HG03457 (cell line): Measurements from ENCODE around the gene TTYH2.

ENCODE experiments used
- ATAC-seq: cut with Tn5 transposase; IDR thresholded peaks from one replicate; pipeline ENCODE4 v1.9.1; 2021; ENCODE audit warnings: moderate number of reproducible peaks; ENCODE audit not compliant: unreplicated experiment

Gene TTYH2

DNA sequence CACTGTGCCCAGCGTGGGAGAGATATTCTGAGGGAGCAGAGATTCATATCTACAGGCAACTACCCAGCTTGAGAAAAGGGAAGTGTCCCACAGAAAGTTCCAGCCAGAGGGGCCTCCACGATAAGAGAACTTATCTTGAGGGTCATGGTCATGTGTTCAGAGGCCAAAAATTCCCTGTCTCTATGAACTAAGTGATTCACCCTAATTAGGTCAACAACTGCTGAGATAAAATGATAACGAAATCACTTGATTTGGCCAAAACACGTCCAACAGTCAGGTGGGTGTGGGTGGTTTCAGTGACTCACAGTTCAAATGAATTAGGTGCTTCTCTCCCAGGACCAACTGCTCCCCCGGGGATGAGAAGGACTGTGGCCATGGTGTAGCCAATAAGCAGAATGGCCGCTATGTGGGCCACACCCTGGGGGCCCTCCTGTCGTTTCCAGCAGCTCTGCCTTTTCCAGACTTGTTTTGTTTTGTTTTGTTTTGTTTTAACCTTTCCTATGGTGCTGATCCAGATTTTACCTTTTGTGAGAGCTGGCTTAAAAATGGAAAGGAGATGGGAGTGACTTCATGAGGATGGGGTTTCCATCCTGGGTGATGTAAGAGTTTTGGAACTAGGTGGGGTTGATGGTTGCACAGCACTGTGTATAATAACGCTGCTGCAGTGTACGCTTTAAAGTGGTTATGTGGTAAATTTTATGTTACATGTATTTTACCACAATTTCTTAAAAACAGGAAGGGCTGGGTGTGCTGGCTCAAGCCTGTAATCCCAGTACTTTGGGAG, 69.4 kb downstream of the TTYH2 start:
- ATAC-seq, result no peak

- no peak for ATAC-seq
Measured at GRCh38 chr17:74283371-74283673, 70.0 kb downstream of the TTYH2 start.

- ATAC-seq, result no peak
Measured at GRCh38 chr17:74287031-74287602, 73.7 kb downstream of the TTYH2 start.

DNA sequence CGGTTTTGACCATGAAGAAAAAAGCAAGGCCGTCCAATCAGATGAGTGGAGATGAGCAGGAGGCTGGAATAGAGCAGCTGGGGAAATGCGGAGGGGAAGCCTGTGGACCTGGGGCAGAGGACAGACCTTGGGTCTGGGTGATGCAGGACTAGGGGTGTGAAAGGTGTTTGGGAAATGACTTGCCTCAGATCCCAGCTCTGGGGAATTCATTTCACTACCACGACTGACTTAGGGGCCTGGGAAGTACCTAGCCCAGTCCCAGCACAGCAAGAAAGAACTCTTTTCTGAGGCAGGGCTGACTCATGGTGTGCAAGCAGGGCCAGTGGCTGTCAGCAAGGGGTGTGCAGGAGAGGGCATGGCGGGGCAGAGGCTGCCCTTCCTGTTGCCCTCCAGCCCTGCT, 75.4 kb downstream of the TTYH2 start:
- ATAC-seq, result no peak

DNA sequence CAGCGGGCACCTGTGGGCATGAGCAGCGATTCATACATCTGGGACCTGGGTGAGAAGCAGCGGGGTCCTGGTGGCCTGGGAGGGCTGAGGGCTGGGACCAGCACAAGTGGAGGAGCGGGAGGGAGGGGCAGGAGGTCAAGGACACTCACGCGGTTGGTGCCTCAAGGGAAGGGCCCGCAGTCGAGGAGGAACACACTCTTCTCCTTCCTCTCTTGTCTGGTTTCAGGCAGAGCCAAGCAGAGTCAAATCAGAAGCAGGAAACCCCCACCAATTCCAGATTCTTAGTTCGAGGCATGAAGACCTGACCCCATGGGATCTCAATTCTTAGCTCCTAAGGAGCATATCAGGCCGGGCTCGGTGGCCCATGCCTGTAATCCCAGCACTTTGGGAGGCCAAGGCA, 76.3 kb downstream of the TTYH2 start:
- no peak for ATAC-seq

DNA sequence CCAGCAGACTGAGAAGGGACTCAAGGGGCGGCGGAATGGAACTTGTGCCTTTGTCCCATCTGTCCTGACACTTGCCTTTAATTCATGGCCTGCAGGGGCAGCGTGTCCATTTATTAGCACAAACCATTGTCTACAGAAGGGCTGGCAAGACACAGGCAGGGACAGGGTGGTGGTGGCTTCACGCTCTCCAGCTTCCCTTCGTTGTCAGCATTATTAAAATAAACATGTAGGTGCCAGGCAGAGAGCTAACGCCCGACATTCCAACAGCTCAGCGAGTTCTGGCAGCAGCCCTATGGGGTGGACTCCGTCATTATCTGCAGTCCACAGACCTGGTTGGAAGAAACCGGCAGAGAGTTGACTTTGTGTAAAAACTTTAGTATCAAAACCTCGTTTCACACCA, 77.0 kb downstream of the TTYH2 start:
- no peak for ATAC-seq

DNA sequence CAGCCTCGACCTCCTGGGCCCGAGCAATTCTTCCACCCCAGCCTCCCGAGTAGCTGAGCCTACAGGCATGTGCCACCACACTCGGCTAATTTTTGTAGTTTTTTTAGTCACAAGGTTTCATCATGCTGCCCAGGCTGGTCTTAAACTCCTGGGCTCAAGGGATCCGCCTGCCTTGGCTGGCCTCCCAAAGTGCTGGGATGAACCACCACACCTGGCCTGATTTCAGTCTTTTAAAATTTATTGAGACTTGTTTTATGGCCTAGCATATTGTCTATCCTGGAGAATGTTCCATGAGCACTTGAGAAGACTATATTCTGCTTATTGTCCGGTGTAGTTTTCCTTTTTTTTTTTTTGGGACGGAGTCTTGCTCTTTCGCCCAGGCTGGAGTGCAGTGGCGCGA, 79.1 kb downstream of the TTYH2 start:
- no peak for ATAC-seq

DNA sequence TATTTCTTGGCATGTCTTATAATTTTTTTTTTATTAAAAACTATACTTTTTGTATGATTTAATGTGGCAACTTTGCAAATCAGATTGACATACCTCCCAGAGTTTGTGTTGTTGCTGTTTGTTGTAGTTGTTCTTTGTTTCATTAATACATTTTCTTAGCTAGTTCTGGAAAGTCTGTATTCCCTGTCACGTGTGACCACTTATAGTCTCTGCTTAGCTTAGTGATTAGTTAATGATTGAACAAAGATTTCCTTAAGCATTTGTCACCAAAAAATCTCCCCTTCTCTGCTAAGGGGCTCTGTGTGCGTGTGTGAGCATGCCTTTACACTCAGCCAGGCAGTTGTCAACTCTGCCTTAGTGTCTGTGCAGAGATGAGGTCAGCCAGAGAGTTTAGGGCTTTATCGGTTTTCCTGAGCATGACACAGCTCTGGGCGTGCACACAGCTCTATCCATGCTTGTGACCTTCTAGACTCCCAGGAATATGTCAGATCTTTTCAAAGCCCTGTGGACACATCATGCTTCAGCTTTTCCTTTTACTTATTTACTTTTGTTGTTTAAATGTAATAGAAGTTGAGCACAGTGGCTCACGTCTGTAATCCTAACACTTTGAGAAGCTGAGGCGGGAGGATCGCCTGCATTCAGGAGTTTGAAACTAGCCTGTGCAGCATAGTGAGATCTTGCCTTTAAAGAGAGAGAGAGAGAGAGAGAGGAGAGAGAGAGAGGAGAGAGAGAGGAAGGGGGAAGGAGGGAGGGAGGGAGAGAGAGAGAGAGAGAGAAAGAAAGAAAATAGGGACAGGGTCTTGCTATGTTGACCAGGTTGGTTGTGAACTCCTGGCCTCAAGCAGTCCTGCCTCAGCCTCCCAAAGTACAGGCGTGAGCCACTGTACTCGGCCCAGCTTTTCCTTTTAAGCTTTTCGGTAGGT, 82.5 kb downstream of the TTYH2 start:
- no peak for ATAC-seq

- no peak for ATAC-seq
Measured at GRCh38 chr17:74296548-74296936, 83.2 kb downstream of the TTYH2 start.

DNA sequence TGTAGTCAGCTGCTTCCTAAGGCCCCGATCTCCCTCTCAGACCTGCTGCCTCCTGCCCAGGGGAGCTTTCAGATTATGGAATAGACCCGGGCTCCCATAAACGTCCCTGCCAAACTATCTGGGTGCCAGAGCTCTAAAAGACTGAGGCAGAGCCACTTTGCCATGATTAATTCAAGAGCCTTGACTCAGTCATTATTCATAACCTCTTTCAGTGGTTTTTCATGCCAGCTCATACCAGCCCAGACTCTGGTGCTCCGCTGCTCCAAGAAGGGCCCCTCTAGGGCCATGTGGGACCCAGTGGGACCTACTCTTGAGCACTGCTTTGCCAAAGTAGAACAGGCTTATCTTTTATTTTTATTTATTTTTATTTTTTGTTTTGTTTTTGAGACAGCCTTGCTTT, 84.6 kb downstream of the TTYH2 start:
- ATAC-seq, result no peak

GRCh38 chr17:74298778-74299177, 85.4 kb downstream of the TTYH2 start:
- ATAC-seq, result no peak

GRCh38 chr17:74299226-74300009, 86.0 kb downstream of the TTYH2 start:
- no peak for ATAC-seq

- ATAC-seq, result no peak
Measured at GRCh38 chr17:74303305-74303704, 89.9 kb downstream of the TTYH2 start.

DNA sequence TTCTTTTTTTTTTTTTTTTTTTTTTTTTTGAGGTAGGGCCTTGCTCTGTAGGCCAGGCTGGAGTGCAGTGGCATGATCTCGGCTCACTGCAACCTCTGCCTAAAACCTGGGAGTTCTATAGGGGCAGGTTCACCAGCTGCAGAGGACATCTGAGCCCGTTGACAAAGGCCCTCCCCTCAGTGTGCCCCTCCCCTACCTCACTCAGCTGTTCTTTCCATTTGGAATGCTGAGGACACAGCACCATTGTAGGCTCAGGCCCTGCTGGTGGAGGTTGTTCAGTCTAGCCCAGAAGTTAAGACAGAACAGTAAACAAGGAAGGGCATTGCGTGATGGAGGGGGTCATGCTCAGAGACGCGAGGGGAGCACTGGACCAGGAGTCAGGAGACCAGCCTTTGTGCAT, 90.8 kb downstream of the TTYH2 start:
- no peak for ATAC-seq

DNA sequence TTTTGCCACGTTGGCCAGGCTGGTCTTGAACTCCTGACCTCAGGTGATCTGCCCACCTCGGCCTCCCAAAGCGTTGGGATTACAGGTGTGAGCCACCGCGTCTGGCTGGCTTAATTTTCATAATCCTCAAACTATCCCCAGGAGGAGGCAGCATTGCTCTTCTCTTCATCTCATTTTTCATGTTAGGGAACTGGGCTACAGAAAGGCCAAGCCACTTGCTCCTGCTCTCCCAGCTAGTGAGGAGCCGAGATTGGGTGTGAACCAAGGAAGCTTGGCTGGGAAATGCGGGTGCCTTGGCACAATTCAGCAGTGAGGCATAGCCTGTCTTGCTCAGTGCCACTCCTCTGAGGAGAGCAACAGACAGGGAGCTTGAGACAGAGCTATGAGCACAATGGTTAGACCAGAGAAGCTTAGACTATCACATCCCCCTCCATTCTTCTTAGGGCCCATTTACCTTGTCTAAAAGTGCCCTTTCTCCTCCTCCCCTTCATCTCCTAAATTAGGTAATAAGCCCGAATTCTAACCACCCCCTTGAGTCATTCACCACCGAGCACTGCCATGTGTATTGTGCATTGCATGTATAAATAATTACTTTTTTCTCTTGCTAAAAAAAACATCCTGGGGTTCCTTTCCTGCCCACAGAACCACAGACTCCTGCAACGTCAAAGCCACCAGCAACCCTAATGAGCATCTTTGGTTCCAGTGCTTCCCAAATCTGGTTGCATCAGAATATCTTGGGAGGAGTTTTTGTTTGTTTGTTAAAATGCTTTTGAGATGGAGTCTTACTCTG, 92.7 kb downstream of the TTYH2 start:
- no peak for ATAC-seq

DNA sequence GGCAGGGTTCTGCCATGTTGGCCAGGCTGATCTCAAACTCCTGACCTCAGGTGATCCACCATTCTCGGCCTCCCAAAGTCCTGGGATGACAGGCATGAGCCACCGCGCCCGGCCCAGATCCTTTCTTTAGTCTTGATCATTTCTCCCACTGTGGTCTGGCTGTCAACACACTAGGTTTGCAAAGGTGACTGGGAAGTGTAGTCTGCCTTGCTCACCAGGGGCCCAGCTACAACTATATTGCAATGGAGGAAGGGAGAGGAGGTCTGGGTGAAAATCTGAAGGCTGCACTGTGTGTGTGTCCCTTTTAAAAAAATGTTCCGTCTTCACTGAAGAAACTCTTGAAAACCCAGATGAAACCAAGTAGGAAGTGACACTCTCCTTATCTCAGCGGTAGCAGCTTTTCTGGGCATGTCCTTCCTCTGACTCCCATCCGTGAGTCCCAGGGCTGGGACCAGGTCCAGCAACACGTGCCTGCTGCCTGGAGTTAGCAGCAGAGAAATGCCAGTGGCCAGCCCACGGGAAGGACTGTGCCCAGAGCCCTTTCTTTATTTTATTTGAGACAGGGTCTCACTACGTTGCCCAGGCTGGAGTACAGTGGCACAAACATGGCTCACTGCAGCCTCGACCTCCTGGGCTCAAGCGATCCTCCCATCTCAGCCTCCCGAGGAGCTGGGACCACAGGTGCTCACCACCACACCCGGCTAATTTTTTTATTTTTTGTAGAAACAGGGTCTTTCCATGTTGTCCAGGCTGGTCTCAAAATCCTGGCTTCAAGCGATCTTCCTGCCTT, 94.8 kb downstream of the TTYH2 start:
- no peak for ATAC-seq

DNA sequence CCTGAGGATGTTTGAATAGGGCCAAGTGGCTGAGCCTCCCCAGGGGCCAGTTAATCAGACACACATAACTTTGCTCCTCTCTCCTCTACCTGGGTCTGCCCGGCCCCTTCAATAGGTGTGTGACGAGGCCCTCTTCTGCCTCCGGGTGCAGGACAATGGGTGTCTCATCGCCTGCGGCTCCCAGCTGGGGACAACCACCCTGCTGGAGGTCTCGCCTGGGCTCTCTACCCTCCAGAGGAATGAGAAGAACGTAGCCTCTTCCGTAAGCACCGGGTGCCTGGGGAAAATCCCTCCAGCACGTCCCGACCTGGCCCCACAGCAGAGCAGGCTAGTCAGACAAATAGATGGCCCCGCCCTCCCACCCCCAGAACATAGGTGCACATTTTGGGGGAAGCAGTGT, 96.5 kb downstream of the TTYH2 start:
- no peak for ATAC-seq
